NCI-H460 (cell line): Measurements from ENCODE around the gene NRN1L. TPM values are rescaled to one million over a fixed set of nuclear protein-coding genes. Genes with fewer than 3 reads are reported as not detected.

Source experiments
- DNase-seq: peaks from one replicate; pipeline ENCODE4 v3.0.0-alpha.2; 2016; ENCODE audit warnings: low read depth; ENCODE audit errors: extremely low read depth
- small RNA-seq, 2 experiments: library from RNA; depleted of rRNA; stranded (forward); fragments of <200 nt; gene quantifications; one replicate each; pipeline ENCODE3, GENCODE V24; 2014
- total RNA-seq: library from RNA; depleted of rRNA; stranded (reverse); fragments of >200 nt; shearing (Covaris generic); gene quantifications from 2 replicates; pipeline ENCODE4 v1.2.3, GENCODE V29; 2014; rRNA removed

Gene NRN1L
- total RNA-seq, 1 experiment from 2014 or later, result 0.87 TPM

DNA sequence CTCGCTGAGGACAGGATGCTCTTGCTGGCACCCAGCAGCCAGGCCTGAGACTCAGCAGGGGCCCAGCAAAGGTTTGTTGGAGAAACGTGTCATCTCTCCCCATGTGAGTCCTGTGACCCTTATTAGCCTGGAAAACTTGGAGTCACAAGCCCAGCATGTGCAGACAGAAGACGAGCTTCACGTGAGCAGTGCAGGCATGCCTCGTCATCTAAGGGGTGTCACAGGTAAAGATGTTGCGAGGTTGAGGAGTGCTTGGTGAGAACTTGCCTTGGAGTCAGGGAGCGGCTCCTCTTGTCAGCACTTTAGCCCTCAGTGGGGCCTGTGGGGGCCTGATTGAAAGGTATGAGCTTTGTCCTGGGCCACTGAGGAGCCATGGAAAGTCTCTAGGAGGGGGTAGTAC, 49.1 kb downstream of the NRN1L start:
- no peak for DNase-seq

GRCh38 chr16:67934306-67935100, 49.8 kb downstream of the NRN1L start:
- no peak for DNase-seq

DNA sequence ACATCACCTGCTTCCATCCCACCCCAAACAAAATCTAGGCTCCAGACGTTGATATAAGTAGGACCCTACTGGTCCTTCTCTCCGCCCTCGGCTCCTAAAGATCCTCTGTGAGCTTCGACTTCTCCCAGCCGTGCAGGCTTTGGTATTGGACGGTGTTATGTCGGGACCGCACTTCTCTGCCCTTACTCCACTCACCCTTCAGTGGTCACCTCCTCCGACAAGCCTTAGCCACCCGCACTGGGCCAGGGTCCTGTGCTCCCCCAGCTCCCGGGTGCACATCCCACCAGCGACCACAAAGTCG, 50.4 kb downstream of the NRN1L start:
- no peak for DNase-seq

GRCh38 chr16:67935402-67936123, 50.9 kb downstream of the NRN1L start:
- DNase-seq, result peak; percentile 97

Small RNA genes within 50 kb of the gene (small RNA-seq; reads per million reads assigned to genes)
- gene AC040162.2 (0 reads per million in 2 experiments), gene NRN1L (0 reads per million in 2 experiments)

Other genes starting within 250 kb of the NRN1L start
- gene CARMIL2, start 239.7 kb upstream of the NRN1L start, total RNA-seq, result 0.32 and 0.40 TPM in 2 replicates
- 27.7 and 37.9 TPM in 2 replicates for gene ACD, start 224.6 kb upstream of the NRN1L start, total RNA-seq
- 3.4 and 6.5 TPM in 2 replicates for gene PARD6A, start 223.9 kb upstream of the NRN1L start, total RNA-seq
- gene ENKD1, start 218.1 kb upstream of the NRN1L start, total RNA-seq, result 10.2 and 10.4 TPM in 2 replicates
- 0.27 TPM in 1 of 2 replicates, not detected in the other for gene C16orf86, start 218.1 kb upstream of the NRN1L start, total RNA-seq
- 15.0 and 17.4 TPM in 2 replicates for gene GFOD2, start 165.6 kb upstream of the NRN1L start, total RNA-seq
- 6.8 and 8.2 TPM in 2 replicates for gene RANBP10, start 78.3 kb upstream of the NRN1L start, total RNA-seq
- 0.45 TPM in 1 of 2 replicates, not detected in the other for gene TSNAXIP1, start 78.0 kb upstream of the NRN1L start, total RNA-seq
- 43.6 and 49.4 TPM in 2 replicates for gene THAP11, start 42.6 kb upstream of the NRN1L start, total RNA-seq
- 260 and 267 TPM in 2 replicates for gene NUTF2, start 38.0 kb upstream of the NRN1L start, total RNA-seq
- 26.4 and 28.4 TPM in 2 replicates for gene CENPT, start 37.2 kb upstream of the NRN1L start, total RNA-seq
- 52.6 and 55.4 TPM in 2 replicates for gene EDC4, start 11.8 kb upstream of the NRN1L start, total RNA-seq
- gene PSKH1, start 8.4 kb downstream of the NRN1L start, total RNA-seq, result 5.3 and 6.5 TPM in 2 replicates
- 1.4 and 2.0 TPM in 2 replicates for gene CTRL, start 47.0 kb downstream of the NRN1L start, total RNA-seq
- 28.7 and 34.9 TPM in 2 replicates for gene PSMB10, start 52.0 kb downstream of the NRN1L start, total RNA-seq
- 4.6 and 8.4 TPM in 2 replicates for gene LCAT, start 59.2 kb downstream of the NRN1L start, total RNA-seq
- gene SLC12A4, start 83.8 kb downstream of the NRN1L start, total RNA-seq, result 35.8 and 37.2 TPM in 2 replicates
- gene DPEP3, start 95.6 kb downstream of the NRN1L start, total RNA-seq, result not detected in 2 replicates
- not detected in 2 replicates for gene DPEP2, start 114.6 kb downstream of the NRN1L start, total RNA-seq
- gene DPEP2NB, start 131.0 kb downstream of the NRN1L start, total RNA-seq, result not detected in 2 replicates
- 20.1 and 22.7 TPM in 2 replicates for gene DDX28, start 138.3 kb downstream of the NRN1L start, total RNA-seq
- 34.5 and 39.4 TPM in 2 replicates for gene DUS2, start 138.4 kb downstream of the NRN1L start, total RNA-seq
- gene NFATC3, start 200.5 kb downstream of the NRN1L start, total RNA-seq, result 29.5 and 31.3 TPM in 2 replicates